ENCODE measurements around the gene TXNL4A. TPM values are rescaled to one million over a fixed set of nuclear protein-coding genes. Genes with fewer than 3 reads are reported as not detected.

The TXNL4A gene
- total and polyA plus RNA-seq, 2 donors (not counting 1 experiment from before 2014, with no cell fraction given): 38.9 to 67.8 TPM

DNA sequence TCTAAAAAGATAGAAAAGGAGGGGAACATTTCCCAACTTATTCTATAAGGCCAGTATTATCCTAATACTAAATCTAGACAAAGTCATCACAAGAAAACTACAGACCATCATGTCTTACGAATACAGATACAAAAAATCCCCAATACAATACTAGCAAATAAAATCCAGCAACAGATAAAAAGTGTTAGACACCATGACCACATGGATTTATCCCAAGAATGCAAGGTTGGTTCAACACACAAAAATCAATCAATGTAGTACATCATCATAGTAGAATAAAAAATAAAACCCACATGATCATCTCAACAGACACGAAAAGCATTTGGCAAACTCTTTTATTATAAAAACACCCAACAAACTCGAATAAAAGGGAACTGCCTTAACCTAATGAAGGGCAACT, 55.5 kb downstream of the TXNL4A start:
- H3K27me3 Mint-ChIP-seq: no peaks in the 10 kb centered on the region
- Histone ChIP-seq H3K36me3 (replicated peaks in 1 of 2; ENCODE audit: control extremely low read depth in 1 of 2, control insufficient read depth in 1 of 2, extremely low read depth in 1 of 2, insufficient read depth in 2 of 2, low read length in 1 of 2) (peaks cover 4 to 53% of the 10 kb centered on the region in 2 experiments), H3K4me1 (ENCODE audit: control insufficient read depth in 2 of 2, insufficient read depth in 2 of 2, low read length in 2 of 2) (no peaks in the 10 kb centered on the region), H3K4me2 (replicated peaks; ENCODE audit: low read depth, low read length, poor library complexity, severe bottlenecking) (no peak overlapping the region), H2AFZ (ENCODE audit: insufficient read depth, low read depth, low read length, poor library complexity, severe bottlenecking) (no peak overlapping the region), H4K20me1 (ENCODE audit: control insufficient read depth, insufficient read depth, low read length, poor library complexity, severe bottlenecking) (peaks cover 52% of the 10 kb centered on the region), H3K9ac (ENCODE audit: low read length) (no peak overlapping the region), H3K79me2 (ENCODE audit: control insufficient read depth, insufficient read depth, low read length) (peaks cover 95% of the 10 kb centered on the region), H3K4me3 (ENCODE audit: control extremely low read depth in 1 of 5, extremely low read depth in 1 of 5, insufficient read depth in 1 of 5, low read depth in 2 of 5, low read length in 4 of 5) (no peak overlapping the region), H3K27ac (ENCODE audit: low read length in 2 of 2) (no peak overlapping the region), H3K9me3 (ENCODE audit: control extremely low read depth in 1 of 3, control insufficient read depth in 2 of 3, insufficient read depth in 1 of 3, low read length in 2 of 3) (peaks cover 3 to 59% (median 53%) of the 10 kb centered on the region in 3 donors), H3K27me3 (replicated peaks in 1 of 4; ENCODE audit: control extremely low read depth in 1 of 4, control insufficient read depth in 3 of 4, insufficient read depth in 4 of 4, low read length in 3 of 4) (no peaks in the 10 kb centered on the region)
- WGBS (ENCODE audit: insufficient coverage): no CpG with 5 or more reads among the region's 3 CpGs
- intact Hi-C loops (cut with micrococcal nuclease): no loop called here
- ChIA-PET POLR2A (no interaction called here), CTCF (no interaction called here)
- TF ChIP-seq, protein P1, sequence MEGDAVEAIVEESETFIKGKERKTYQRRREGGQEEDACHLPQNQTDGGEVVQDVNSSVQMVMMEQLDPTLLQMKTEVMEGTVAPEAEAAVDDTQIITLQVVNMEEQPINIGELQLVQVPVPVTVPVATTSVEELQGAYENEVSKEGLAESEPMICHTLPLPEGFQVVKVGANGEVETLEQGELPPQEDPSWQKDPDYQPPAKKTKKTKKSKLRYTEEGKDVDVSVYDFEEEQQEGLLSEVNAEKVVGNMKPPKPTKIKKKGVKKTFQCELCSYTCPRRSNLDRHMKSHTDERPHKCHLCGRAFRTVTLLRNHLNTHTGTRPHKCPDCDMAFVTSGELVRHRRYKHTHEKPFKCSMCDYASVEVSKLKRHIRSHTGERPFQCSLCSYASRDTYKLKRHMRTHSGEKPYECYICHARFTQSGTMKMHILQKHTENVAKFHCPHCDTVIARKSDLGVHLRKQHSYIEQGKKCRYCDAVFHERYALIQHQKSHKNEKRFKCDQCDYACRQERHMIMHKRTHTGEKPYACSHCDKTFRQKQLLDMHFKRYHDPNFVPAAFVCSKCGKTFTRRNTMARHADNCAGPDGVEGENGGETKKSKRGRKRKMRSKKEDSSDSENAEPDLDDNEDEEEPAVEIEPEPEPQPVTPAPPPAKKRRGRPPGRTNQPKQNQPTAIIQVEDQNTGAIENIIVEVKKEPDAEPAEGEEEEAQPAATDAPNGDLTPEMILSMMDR (IDR thresholded peaks at IDR 0.05): no peak
- no peak for TF ChIP-seq EZH2 (IDR thresholded peaks at IDR 0.05; ENCODE audit: borderline replicate concordance, insufficient read depth, low read depth, low read length, poor library complexity, severe bottlenecking)
- no peak for ATAC-seq (ENCODE audit: low read depth)
- no peak overlapping the region for H3K4me3 Mint-ChIP-seq
- no peak overlapping the region for H3K27ac Mint-ChIP-seq
- H3K9me3 Mint-ChIP-seq (ENCODE audit: insufficient read depth): peaks cover 28% of the 10 kb centered on the region
- no peak for DNase-seq
- peaks cover 2% of the 10 kb centered on the region for H3K4me1 Mint-ChIP-seq

DNA sequence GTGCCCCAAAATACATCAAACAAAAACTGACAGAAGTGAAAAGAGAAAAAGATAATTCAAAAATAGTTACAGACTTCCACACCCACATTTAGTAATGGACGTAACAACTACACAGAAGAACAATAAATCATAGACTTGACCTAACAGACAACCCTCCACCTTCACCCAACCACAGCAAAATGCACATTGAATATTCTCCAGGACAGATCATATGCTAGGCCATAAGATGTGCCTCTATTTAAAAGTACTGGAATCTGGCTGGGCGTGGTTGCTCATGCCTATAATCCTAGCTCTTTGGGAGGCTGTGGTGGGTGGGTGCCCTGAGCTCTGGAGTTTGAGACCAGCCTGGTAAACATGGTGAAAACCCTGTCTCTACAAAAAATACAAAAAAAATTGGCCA, 56.9 kb downstream of the TXNL4A start:
- Histone ChIP-seq H3K4me3 (ENCODE audit: control extremely low read depth in 1 of 5, extremely low read depth in 1 of 5, insufficient read depth in 1 of 5, low read depth in 2 of 5, low read length in 4 of 5) (no peak overlapping the region), H3K9ac (ENCODE audit: low read length) (no peak overlapping the region), H3K4me1 (ENCODE audit: control insufficient read depth in 2 of 2, insufficient read depth in 2 of 2, low read length in 2 of 2) (no peaks in the 10 kb centered on the region), H3K79me2 (ENCODE audit: control insufficient read depth, insufficient read depth, low read length) (peaks cover 94% of the 10 kb centered on the region), H4K20me1 (ENCODE audit: control insufficient read depth, insufficient read depth, low read length, poor library complexity, severe bottlenecking) (peaks cover 52% of the 10 kb centered on the region), H3K9me3 (ENCODE audit: control extremely low read depth in 1 of 3, control insufficient read depth in 2 of 3, insufficient read depth in 1 of 3, low read length in 2 of 3) (peaks cover 3 to 59% (median 46%) of the 10 kb centered on the region in 3 donors), H3K27me3 (replicated peaks in 1 of 4; ENCODE audit: control extremely low read depth in 1 of 4, control insufficient read depth in 3 of 4, insufficient read depth in 4 of 4, low read length in 3 of 4) (no peaks in the 10 kb centered on the region), H3K4me2 (replicated peaks; ENCODE audit: low read depth, low read length, poor library complexity, severe bottlenecking) (no peak overlapping the region), H3K36me3 (replicated peaks in 1 of 2; ENCODE audit: control extremely low read depth in 1 of 2, control insufficient read depth in 1 of 2, extremely low read depth in 1 of 2, insufficient read depth in 2 of 2, low read length in 1 of 2) (peaks cover 4 to 48% of the 10 kb centered on the region in 2 experiments), H2AFZ (ENCODE audit: insufficient read depth, low read depth, low read length, poor library complexity, severe bottlenecking) (no peak overlapping the region), H3K27ac (ENCODE audit: low read length in 2 of 2) (no peak overlapping the region)
- ATAC-seq (ENCODE audit: low read depth) (no peak), DNase-seq (no peak)
- peaks cover 28% of the 10 kb centered on the region for H3K9me3 Mint-ChIP-seq (ENCODE audit: insufficient read depth)
- no peak overlapping the region for H3K4me3 Mint-ChIP-seq
- ChIA-PET POLR2A (no interaction called here), CTCF (no interaction called here)
- peaks cover 2% of the 10 kb centered on the region for H3K4me1 Mint-ChIP-seq
- H3K27ac Mint-ChIP-seq: no peak overlapping the region
- no peaks in the 10 kb centered on the region for H3K27me3 Mint-ChIP-seq
- TF ChIP-seq, protein P1 (IDR thresholded peaks at IDR 0.05): no peak
- no peak for TF ChIP-seq EZH2 (IDR thresholded peaks at IDR 0.05; ENCODE audit: borderline replicate concordance, insufficient read depth, low read depth, low read length, poor library complexity, severe bottlenecking)
- 60% methylated on average over 1 of the region's 2 CpGs for WGBS (ENCODE audit: insufficient coverage)
- intact Hi-C loops (cut with micrococcal nuclease): no loop called here

All from B cell (primary cell).